Mesenteric fat pad (tissue), 1 donor: ENCODE measurements around the gene SCN8A. TPM values are rescaled to one million over a fixed set of nuclear protein-coding genes. Genes with fewer than 3 reads are reported as not detected.
"Not testable (repeated sequence)": the region's sequence is repeated elsewhere in the genome, so short reads cannot be mapped to it uniquely, and the experiment has no call there.

Source experiments
- DNase-seq: peaks from one replicate; pipeline ENCODE4 v3.0.0-alpha.2; 2020; ENCODE audit warnings: low spot score
- long read RNA-seq: library from polyadenylated mRNA; unstranded; transcript quantifications from one replicate; pipeline ENCODE4 v2.0.0, GENCODE V29; 2020
- total RNA-seq: library from RNA; stranded (reverse); fragmentation: NEBNext Ultra II Directional; extraction: Animal tissue kit (Norgen Biotek cat#: 25700); gene quantifications from one replicate; pipeline ENCODE4 v1.2.1, GENCODE V29; 2021
- donor health status: DM: yes; HTN: yes; CAD: no.

SCN8A gene
- 1.2 TPM for total RNA-seq
- long read RNA-seq, partial matches to known transcripts, result 0 of 1 reads
- long read RNA-seq, other reads (novel, unspliced or antisense), result 1 of 1 reads

DNA sequence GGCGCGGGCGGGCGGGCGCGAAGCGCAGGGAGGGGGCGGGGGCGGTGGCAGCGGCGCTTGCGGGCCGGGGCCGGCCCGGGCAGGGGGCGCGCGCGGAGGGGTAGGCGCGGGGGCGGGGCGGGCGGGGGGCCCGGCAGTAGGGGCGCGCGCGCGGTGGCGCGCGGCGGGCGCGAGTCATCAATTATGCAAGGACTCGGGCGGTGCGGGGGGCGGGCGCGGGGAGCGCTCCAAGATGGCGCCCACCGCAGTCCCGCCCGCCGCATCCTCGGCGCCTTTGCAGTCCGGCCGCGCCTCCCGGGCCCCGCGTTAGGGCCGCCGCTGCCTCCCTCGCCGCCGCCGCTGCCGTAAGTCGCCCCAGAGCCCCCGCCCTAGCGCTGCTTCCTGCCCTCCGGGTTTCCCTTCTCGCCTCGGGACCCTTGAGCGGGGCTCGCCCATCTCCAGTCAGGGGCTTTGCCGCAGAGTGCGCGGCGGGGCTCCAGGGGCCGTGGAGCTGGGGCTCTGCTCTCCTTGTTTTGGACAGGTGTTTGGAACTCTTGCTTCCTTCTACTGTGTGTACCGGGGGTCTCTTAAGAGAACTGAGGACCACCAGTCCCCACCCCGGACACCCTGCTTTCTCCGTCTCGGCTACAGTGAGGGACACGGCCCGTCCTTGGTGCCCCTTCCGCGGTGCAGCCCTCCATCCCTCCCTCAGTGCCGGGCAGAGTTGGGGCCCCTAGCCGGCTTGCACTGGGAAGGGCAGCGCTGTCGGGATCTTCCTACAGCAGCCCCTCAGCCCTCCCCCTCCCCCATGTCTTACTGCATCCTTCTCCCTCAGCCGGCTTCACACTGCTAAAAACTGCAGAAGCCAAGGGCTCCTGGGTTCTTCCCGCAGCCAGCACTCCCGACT, at the start of gene SCN8A:
Gene SCN8A (plus strand): TSS at position 218 of the 886 bp plus-strand sequence. CDS start 71,585 bp downstream, outside the sequence.
- no peak for DNase-seq

DNA sequence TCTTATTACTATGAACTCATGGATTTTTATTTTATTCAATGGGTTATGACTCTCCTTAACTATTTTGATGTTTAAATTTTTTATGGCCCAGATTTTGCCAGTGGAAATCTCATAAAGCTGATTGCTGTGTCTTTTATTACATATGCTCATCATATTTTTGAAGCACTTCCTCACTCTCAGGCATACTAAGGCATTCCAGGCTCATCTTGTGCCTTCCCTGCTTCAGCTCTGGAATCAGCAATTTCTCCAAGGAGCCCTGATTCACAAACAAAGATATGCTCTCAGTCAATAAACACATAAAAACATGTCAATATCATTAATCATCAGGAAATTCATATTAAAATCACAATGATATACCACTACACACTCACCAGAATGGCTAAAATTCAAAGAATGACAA, 44.9 kb upstream of the SCN8A start:
- no peak for DNase-seq

DNA sequence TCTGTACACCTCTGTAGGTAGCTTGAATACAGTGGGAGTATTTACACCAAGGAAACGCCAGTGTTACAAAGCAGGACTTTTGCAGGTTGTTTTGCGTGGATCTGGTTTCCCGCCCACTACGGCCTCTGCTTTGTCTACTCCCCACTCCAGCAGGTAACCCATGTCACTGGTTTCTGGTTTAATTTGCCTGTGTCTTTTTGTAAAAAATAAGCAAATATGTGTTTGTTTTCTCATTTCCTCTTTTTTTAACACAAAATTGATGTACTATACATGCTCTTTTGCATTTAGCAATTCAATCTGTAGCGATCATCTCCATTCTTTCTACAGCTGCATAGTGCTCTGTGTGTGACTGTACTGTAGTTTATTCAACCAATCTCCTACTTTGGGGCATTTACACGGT, 43.4 kb upstream of the SCN8A start:
- DNase-seq, result no peak

DNA sequence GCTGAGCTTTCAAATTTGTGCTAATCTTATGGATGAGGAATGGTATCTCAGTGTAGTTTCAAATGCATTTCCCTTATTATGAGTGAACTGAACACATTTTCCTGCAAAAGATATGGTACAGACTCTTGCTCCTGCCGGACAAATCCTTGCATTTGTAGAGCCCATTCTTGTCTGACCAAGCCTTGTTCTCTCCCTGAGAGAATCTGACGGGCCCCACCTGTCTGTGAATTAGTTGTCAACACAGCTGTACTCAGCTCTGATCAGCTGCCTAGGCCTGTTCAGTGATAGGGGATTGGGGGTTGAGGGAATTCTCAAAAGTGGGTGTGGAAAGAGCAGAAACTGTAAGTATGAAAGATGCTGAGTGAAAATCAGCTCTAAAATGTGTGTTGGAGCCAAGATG, 42.8 kb upstream of the SCN8A start:
- no peak for DNase-seq

DNA sequence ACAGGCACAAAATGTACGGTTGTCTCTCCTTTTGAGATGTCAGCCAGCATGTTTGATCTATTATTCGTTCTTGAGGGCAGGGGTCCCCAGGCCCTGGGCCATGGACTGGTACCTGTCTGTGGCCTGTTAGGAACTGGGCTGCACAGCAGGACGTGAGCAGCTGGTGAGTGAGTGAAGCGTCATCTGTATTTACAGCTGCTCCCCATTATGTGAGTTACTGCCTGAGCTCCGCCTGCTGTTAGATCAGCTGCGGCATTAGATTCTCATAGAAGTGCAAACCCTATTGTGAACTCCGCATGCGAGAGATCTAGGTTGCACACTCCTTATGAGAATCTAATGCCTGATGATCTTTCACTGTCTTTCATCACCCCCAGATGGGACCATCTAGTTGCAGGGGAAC, 41.4 kb upstream of the SCN8A start:
- DNase-seq, result no peak

DNA sequence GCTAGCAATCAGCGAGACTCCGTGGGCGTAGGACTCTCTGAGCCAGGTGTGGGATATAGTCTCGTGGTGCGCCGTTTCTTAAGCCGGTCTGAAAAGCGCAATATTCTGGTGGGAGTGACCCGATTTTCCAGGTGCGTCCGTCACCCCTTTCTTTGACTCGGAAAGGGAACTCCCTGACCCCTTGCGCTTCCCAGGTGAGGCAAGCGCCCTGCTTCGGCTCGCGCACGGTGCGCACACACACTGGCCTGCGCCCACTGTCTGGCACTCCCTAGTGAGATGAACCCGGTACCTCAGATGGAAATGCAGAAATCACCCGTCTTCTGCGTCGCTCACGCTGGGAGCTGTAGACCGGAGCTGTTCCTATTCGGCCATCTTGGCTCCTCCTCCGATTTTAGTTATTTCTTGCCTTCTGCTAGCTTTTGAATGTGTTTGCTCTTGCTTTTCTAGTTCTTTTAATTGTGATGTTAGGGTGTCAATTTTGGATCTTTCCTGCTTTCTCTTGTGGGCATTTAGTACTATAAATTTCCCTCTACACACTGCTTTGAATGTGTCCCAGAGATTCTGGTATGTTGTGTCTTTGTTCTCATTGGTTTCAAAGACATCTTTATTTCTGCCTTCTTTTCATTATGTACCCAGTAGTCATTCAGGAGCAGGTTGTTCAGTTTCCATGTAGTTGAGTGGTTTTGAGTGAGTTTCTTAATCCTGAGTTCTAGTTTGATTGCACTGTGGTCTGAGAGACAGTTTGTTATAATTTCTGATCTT, 22.6 kb upstream of the SCN8A start:
- not testable (repeated sequence) for DNase-seq

DNA sequence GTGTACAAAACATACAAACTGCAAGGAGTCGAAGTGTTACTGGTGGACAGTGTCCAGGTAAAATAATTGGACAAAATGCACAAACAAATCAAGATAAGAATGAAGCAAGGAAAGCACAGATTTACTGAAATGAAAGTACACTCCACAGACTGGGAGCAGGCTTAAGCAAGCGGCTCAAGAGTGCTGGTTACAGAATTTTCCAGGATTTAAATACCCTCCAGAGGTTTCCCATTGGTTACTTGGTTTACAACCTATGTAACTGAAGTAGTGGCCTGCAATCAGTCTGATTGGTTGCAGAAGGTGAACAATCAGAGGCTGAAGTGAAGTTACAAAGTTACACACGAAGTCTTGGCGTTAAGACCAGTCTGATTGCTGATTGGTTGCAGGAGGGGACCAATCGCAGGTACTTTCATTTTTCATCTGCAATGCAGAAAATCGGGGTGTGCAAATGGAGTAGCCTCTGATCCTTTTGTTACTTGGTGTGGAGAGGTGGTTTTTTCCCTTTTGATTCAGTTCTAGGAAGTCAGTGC, 11.6 kb upstream of the SCN8A start:
- no peak for DNase-seq

DNA sequence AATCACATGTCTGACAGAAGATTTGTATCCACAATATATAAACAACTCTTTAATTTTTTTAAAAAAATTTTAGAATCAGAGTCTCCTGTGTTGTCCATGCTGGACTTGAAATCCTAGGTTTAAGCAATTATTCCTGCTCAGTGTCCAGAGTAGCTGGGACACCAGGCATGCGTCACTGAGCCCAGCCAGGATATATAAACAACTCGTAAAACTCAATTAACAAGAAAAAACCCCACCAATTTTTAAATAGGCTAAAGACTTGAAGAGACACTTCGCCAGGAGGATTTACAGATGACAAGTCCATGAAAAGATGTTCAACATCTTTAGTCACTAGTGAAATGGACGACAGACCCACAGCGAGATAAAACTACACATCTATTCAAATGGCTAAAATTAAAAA, 2.0 kb upstream of the SCN8A start:
- DNase-seq, result no peak

DNA sequence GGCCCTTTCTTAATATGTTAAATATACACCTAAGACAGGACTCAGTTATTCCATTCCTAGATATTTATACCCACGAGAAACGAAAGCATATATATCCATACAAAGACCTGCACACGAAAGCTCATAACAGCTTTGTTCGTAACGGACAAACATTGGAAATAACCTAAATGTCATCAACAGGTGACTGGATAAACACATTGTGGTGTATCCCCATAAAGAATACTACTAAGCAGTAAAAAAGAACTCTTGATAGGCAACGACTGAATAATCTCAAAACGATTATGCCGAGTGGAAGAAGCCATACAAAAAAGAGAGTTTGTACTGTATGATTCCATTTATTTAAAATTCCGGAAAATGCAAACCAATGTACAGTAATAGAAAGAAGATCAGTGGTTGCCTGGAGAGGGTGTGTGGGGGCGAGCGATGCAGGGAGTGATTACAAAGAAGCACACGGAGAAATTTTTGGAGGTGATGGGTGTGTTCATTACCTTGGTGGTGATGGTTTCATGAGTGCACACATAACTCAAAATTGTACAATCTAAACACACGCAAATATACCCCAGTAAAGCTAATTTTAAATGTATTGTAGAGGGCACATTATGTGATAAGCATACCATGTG, 1.4 kb upstream of the SCN8A start:
- DNase-seq, result no peak

DNA sequence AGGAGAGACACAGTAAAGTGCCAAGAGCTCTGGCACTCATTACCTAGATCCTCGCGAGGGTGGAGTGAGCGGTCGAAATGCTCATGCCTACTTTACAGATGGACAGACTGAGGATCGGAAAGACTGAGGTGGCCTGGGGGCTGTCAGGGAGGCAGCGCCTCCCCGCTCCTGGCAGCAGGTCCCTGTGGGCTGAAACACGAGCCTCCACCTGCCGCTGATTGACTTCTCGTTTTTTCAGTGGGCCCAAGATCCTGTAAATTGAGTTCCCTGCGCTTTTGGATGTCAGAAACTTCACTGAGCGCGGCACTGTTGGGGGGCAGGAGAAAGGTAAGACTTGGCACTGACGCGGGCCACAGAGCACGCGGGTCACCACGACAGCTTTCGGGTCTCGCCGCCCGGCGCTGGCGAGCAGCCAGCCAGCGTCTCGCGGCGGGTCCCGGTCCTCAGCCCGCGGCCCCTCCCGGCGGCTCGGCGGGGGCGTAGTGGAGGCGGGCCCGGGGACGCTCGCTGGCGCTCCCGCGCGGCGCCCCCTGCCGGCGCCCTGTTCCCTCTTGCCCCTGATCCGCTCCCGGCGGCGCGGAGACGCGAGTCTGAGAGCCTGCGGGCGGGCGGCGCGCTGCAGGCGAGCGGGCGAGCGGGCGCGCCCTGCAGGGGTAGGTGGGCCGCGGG, 552 bp upstream of the SCN8A start:
- no peak for DNase-seq

DNA sequence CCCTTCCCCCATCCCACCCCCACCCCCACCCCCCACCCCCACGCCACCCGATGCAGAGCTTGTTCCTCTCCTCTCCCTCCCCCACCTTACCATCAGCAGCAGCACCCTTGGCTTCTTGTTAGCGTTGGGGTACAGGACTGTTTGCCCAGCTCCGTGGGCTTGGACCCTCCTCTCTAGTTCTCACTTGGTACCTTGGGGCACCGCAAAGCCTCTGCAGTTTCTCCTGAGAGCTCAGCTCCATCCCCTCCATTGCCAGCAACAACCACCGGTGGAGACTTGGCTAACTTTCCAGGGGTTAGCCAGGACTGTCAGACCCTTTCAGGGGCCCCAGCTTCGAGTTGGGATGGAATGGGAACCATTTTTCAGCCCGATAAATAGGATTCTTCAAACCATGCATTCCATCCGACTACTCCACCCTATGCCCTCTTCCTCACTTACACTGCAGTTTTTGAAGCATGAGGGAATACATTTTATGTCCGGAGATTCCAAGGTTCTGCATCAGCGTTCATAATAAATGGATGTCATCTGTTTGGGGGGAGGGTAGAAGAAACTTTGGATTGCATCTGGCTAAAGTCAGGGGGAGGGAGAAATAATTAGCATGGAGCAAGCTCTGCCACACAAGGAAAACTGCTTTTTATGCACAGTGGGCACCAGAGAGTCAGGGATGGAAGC, 1.1 kb downstream of the SCN8A start:
- DNase-seq, result no peak

DNA sequence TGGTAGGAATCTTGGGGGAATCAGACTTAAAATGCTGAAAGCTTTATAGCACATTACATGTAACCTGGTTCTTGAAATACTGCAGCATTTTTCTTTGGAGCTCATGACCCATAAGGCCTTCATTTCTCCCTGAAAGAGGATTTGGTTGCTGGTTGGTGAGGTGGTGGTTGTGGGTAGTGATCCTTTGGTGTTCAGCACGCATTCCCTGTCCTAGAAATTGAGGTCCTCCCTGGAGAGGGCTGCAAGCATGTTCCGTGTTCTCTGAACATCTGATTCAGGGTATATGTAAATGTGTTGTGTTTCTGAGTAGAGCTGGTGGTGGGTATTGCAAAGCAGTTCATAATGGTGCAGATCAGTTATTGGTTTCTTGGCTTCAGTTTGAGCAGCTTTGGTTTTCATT, 2.0 kb downstream of the SCN8A start:
- DNase-seq, result no peak

DNA sequence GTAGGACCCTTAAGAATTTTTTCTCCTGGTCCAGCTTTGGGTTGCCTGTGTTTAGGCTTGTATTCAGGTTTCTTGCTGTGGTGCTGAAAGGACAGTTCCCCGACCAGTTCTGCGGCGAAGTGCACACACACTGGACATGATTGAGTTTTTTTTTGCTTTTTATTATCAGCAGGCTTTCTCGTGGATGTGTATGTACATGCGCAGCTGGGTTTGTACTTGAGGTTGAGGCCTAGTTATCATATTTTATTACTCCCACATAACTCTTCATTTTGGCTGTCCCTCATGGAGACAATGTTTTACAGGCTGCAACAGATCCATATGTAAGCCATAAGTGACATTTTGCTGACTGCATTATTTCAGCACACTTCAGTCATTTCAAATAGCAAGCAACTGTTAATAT, 2.5 kb downstream of the SCN8A start:
- DNase-seq, result no peak

DNA sequence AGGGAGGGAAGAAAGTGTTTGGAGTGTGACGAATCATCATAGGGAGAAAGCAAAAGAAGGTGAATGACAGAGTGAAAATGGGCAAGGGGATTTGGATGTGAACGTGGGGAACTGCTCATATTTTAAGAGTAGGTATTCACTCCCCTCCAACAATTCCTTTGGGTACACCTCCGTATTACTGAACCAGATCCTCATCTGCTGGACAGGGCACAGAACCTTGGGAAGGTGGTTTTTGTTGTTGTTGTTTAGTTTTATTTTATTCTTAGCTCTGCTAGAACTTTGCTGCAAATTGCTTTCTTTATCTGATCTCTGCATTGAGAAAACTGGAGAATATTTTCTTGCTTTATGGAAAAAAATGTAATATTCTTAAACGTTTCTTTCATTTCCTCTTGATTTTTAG, 7.1 kb downstream of the SCN8A start:
- DNase-seq, result no peak

DNA sequence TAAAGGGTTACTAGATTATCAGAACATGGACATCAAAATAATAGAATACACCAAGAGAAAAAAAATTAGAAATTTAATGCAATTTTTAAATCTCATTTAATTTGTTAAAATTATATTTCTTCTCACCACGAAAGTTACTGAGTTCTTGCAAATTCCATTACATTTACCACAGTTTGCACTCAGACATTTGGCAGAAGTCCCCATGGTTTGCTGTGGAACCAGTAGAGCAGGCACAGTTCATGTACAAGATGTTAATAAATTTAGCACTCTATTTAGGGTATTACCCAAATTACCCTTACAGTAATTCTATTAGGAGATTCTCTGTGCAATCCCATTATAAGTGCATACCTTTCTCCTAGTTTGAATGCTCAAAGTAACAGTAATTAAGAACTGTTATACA, 9.7 kb downstream of the SCN8A start:
- DNase-seq, result no peak

DNA sequence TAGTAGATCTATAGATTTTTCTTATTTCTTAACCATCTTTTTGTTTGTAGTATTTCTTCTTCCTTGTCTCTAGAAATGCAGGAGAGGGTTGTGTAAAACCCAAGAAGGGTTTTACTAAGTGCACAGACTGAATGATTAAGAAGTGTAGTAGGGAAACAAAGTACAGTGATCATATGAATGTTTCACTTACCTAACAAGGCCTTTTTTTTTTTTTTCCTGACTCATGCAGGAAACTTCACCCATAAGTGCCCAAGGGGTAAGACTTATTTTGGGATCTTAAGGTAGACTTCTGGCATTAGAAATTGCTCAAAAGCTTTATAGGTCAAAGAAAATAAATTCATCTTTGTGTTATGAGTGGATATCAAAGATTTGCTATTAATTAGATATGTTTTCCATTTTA, 10.2 kb downstream of the SCN8A start:
- no peak for DNase-seq

DNA sequence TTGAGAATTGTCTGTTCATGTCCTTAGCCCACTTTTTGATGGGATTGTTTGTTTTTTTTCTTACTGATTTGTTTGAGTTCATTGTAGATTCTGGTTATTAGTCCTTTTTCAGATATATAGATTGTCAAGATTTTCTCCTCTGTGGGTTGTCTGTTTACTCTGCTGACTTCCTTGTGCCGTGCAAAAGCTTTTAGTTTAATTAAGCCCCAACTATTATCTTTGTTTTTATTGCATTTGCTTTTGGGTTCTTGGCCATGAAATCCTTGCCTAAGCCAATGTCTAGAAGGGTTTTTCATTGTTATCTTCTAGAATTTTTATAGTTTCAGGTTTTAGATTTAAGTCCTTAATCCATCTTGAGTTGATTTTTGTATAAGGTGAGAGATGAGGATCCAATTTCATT, 14.9 kb downstream of the SCN8A start:
- not testable (repeated sequence) for DNase-seq

DNA sequence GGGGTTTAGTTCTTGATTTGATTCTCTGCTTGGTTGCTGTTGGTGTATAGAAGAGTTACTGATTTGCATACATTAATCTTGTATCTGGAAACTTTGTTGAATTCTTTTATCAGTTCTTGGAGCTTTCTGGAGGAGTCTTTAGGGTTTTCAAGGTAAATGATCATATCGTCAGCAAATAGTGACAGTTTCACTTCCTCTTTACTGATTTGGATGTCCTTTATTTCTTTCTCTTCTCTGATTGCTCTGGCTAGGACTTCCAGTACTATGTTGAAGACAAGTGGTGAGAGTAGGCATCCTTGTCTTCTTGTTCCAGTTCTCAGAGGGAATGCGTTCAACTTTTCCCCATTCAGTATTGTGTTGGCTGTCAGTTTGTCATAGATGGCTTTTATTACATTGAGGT, 16.2 kb downstream of the SCN8A start:
- not testable (repeated sequence) for DNase-seq

DNA sequence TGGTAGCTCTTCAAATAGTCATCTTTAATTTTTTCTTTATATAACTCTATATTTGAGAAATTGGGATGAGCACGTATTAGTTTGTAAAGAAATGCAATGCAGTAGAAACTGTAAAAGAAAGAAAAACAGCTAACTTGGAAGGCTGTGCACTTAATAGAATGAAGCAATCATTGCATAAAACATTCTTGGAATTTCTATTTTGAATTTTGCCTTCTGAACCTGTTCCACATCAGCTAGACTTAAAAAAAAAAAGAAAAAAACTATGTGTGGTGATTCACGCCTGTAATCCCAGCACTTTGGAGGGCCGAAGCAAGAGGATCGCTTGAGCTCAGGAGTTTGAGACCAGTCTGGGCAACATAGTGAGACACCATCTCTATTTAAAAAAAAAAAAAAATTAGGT, 29.4 kb downstream of the SCN8A start:
- DNase-seq, result no peak

DNA sequence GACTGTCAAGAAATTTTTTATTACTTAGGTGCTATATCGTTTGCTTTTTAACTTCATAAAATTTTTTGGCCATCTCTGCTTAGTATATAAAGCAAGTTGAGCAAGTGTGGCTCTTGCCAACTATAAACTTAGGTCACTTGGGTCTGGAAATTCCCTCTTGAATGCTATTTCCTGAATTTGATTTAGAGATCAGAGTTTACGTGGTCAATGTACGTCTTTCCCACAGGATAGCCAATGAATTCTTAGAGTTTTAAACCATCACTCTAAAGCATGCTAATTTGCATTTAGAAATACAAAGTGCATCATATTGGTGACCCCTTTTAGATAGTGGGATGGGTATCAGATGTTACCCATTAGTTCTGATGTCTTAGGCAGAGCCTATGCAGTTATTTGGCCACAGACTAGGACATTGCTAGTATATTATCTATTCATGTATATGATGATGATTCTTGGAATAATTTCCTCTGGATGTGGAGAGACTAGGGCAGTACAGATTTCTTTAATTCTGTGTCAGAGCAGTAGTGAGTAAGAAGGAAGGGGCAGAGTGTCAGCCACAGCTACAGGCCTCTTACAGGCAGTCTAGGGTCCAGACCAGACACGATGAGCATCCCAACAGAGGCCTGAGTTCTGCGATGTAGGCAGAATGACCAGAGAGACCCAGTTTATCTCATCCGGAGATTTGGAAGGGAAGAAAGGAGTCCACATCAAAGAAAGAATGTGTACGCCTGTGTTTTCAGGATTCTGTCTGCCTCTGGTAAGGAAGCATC, 30.3 kb downstream of the SCN8A start:
- DNase-seq, result no peak
